ENCODE measurements around the gene ITGAV. TPM values are rescaled to one million over a fixed set of nuclear protein-coding genes. Genes with fewer than 3 reads are reported as not detected.

ITGAV gene
- total RNA-seq, 1 donor from 2014 or later: 21.9 TPM

DNA sequence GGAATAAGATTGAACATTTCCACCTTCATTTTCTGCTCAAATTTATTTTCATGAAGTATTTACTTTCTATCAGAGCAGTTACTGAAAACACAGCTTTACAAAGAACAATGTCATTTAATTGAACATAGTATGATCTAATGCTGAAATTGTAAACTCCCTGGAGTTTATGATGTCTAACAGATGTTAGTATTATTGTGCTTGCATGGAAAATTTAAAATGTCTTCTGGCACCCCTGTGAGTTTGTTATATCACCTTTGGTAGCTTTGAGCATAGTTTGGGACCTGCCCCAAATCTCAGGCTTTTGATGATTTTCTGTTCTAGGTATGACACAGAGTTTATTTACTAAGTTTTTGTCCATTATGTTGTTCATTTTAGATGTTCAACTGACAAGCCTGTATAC is 132.1 kb downstream of the ITGAV start:
- Mint-ChIP-seq H3K27ac (ENCODE audit: unreplicated experiment) (no peak overlapping the region), H3K9me3 (ENCODE audit: unreplicated experiment) (peaks cover 2% of the 10 kb centered on the region), H3K4me1 (ENCODE audit: low read depth, unreplicated experiment) (peaks cover 23% of the 10 kb centered on the region), H3K36me3 (ENCODE audit: unreplicated experiment) (peaks cover 13% of the 10 kb centered on the region), H3K27me3 (ENCODE audit: unreplicated experiment) (peaks cover 2% of the 10 kb centered on the region), H3K4me3 (ENCODE audit: unreplicated experiment) (no peak overlapping the region)
- no peak for DNase-seq
- no peak for TF ChIP-seq CTCF (IDR thresholded peaks at IDR 0.05; ENCODE audit: partially characterized antibody, unreplicated experiment)

- Mint-ChIP-seq H3K4me3 (ENCODE audit: unreplicated experiment) (no peak overlapping the region), H3K4me1 (ENCODE audit: low read depth, unreplicated experiment) (peaks cover 8% of the 10 kb centered on the region), H3K27me3 (ENCODE audit: unreplicated experiment) (peaks cover 2% of the 10 kb centered on the region), H3K36me3 (ENCODE audit: unreplicated experiment) (peaks cover 13% of the 10 kb centered on the region), H3K9me3 (ENCODE audit: unreplicated experiment) (peaks cover 2% of the 10 kb centered on the region), H3K27ac (ENCODE audit: unreplicated experiment) (no peak overlapping the region)
- no peak for TF ChIP-seq CTCF (IDR thresholded peaks at IDR 0.05; ENCODE audit: partially characterized antibody, unreplicated experiment)
- DNase-seq: no peak
Observed at GRCh38 chr2:186724736-186725135, 134.9 kb downstream of the ITGAV start.

DNA sequence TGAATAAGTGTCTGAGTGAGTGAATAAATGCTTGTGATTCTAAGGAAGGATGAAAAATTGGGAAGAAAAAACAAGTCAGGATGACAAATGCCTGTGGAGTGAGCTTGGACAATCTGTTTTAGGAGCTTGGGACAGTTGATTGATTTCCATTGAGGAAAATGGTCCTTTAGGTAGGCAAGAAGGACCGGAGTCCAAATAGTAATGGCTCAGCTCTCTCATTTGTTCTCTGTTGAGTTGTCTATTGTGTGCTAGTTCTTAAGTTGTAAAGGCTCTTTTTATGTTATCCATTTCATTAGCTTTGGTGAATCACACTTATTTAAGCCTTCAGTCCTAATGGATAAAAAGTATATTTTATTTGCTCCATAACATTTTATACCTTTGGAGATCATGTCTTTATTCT is 135.9 kb downstream of the ITGAV start:
- DNase-seq: no peak
- H3K27me3 Mint-ChIP-seq (ENCODE audit: unreplicated experiment): peaks cover 2% of the 10 kb centered on the region
- peaks cover 7% of the 10 kb centered on the region for H3K4me1 Mint-ChIP-seq (ENCODE audit: low read depth, unreplicated experiment)
- no peak overlapping the region for H3K4me3 Mint-ChIP-seq (ENCODE audit: unreplicated experiment)
- H3K27ac Mint-ChIP-seq (ENCODE audit: unreplicated experiment): no peak overlapping the region
- H3K36me3 Mint-ChIP-seq (ENCODE audit: unreplicated experiment): peaks cover 13% of the 10 kb centered on the region
- no peak for TF ChIP-seq CTCF (IDR thresholded peaks at IDR 0.05; ENCODE audit: partially characterized antibody, unreplicated experiment)
- peaks cover 2% of the 10 kb centered on the region for H3K9me3 Mint-ChIP-seq (ENCODE audit: unreplicated experiment)

- peaks cover 23% of the 10 kb centered on the region for H3K36me3 Mint-ChIP-seq (ENCODE audit: unreplicated experiment)
- peaks cover 7% of the 10 kb centered on the region for H3K4me1 Mint-ChIP-seq (ENCODE audit: low read depth, unreplicated experiment)
- peaks cover 2% of the 10 kb centered on the region for H3K27me3 Mint-ChIP-seq (ENCODE audit: unreplicated experiment)
- H3K9me3 Mint-ChIP-seq (ENCODE audit: unreplicated experiment): peaks cover 6% of the 10 kb centered on the region
- no peak for DNase-seq
- no peak overlapping the region for H3K4me3 Mint-ChIP-seq (ENCODE audit: unreplicated experiment)
- no peak overlapping the region for H3K27ac Mint-ChIP-seq (ENCODE audit: unreplicated experiment)
- TF ChIP-seq CTCF (IDR thresholded peaks at IDR 0.05; ENCODE audit: partially characterized antibody, unreplicated experiment): no peak
Observed at GRCh38 chr2:186726938-186727337, 137.1 kb downstream of the ITGAV start.

DNA sequence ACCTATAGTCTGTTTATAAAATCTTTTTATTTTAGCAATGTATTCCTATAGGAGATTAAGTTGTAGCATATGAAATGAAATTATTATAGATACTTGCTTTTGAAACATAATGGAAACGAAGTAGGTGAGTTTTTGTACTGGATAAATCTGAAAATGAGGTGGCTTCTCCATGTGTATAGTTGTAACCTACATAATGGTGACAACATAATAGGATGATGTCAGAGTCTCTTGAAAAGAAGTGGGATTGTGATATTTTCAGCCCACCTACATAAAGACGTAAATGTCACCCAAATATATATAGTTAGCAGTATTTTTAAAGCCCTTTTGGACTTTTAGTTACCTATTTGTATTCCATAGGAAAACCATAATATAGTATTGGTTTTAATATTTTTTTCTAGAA is 138.8 kb downstream of the ITGAV start:
- Mint-ChIP-seq H3K36me3 (ENCODE audit: unreplicated experiment) (peaks cover 37% of the 10 kb centered on the region), H3K4me3 (ENCODE audit: unreplicated experiment) (no peak overlapping the region), H3K27ac (ENCODE audit: unreplicated experiment) (no peak overlapping the region), H3K27me3 (ENCODE audit: unreplicated experiment) (peaks cover 2% of the 10 kb centered on the region), H3K9me3 (ENCODE audit: unreplicated experiment) (peaks cover 10% of the 10 kb centered on the region), H3K4me1 (ENCODE audit: low read depth, unreplicated experiment) (peaks cover 3% of the 10 kb centered on the region)
- DNase-seq: no peak
- no peak for TF ChIP-seq CTCF (IDR thresholded peaks at IDR 0.05; ENCODE audit: partially characterized antibody, unreplicated experiment)

Other genes starting within 250 kb of the ITGAV start
- gene ZC3H15, start 103.8 kb upstream of the ITGAV start, total RNA-seq (ENCODE audit: unreplicated experiment): 79.7 TPM
- 82.8 TPM for gene FAM171B, start 104.0 kb downstream of the ITGAV start, total RNA-seq (ENCODE audit: unreplicated experiment)